Gastrocnemius medialis (tissue), 4 donors: ENCODE results near the gene KCNG4. TPM values are rescaled to one million over a fixed set of nuclear protein-coding genes. Genes with fewer than 3 reads are reported as not detected.

Experiments used
- ATAC-seq, 2 donors: fragments of 150-250 bp; one replicate each; pipeline ENCODE4 v1.9.1; 2016
- DNase-seq, 2 donors: peaks; one replicate each; pipeline ENCODE4 v3.0.0-alpha.2; 2019
- H3K27ac ChIP-seq, 4 donors: fragments of 200-600 bp; sonication (generic); 1 replicate in 1 of 4; 2 replicates in 3 of 4; pipeline ENCODE4 v1.5.1; 2016 to 2018; ENCODE audit warnings: mild to moderate bottlenecking in 2 of 4, moderate library complexity in 1 of 4
- H3K27me3 ChIP-seq, 3 donors: fragments of 200-600 bp; sonication (generic) in 2 of 3; 1 replicate in 1 of 3; 2 replicates in 2 of 3; pipeline versions ENCODE4 v1.5.1 to v1.6.0; 2016 to 2019; ENCODE audit warnings: mild to moderate bottlenecking in 1 of 3, moderate library complexity in 1 of 3
- H3K36me3 ChIP-seq, 2 donors: fragments of 200-600 bp; sonication (generic) in 1 of 2; one replicate each; pipeline ENCODE4 v1.5.1; 2017 to 2018
- H3K4me1 ChIP-seq, 2 donors: fragments of 200-600 bp; sonication (generic) in 1 of 2; one replicate each; pipeline ENCODE4 v1.5.1; 2016 to 2017; ENCODE audit warnings: mild to moderate bottlenecking in 2 of 2
- H3K4me3 ChIP-seq, 4 donors: fragments of 200-600 bp; sonication (generic) in 3 of 4; 1 replicate in 1 of 4; 2 replicates in 3 of 4; pipeline ENCODE4 v1.5.1; 2016 to 2019; ENCODE audit warnings: mild to moderate bottlenecking in 2 of 4
- H3K9me3 ChIP-seq, 3 donors: fragments of 200-600 bp; sonication (generic) in 2 of 3; 1 replicate in 1 of 3; 2 replicates in 2 of 3; pipeline ENCODE4 v1.5.1; 2016 to 2019
- POLR2A ChIP-seq, 2 donors: fragments of 450-650 bp; IDR thresholded peaks; one replicate each; pipeline ENCODE4 v1.6.1; 2017; ENCODE audit warnings: antibody characterized with exemption in 2 of 2, mild to moderate bottlenecking in 2 of 2, moderate library complexity in 2 of 2
- in situ Hi-C, 4 donors: fragments of 200-750 bp; cut with MboI; loops; one replicate each; pipeline versions ENCODE4 v1.15.0 to v1.8.0; 2017; ENCODE audit warnings: low sequenced_read_pairs in 4 of 4
- intact Hi-C: fragments of 100-400 bp; cut with DNase I; formaldehyde crosslinking; loops from one replicate; pipeline ENCODE4 v1.15.1; 2023; ENCODE audit warnings: low total_unique reads
- total RNA-seq, 4 donors: library from RNA; depleted of rRNA; stranded (reverse); fragments of >200 nt; gene quantifications; one replicate each; pipeline versions ENCODE4 v1.1.0 to v1.2.3, GENCODE V29; 2016
- TF ChIP-seq, protein P1 (sequence below), 5 experiments: fragments of 450-650 bp in 3 of 5; fragments of 200-600 bp in 2 of 5; sonication (generic) in 2 of 5; IDR thresholded peaks in 4 of 5; conservative IDR thresholded peaks in 1 of 5; 1 replicate in 4 of 5; 2 replicates in 1 of 5; pipeline ENCODE4 v1.5.1; 2016 to 2019; ENCODE audit warnings: antibody characterized with exemption in 5 of 5, mild to moderate bottlenecking in 3 of 5, moderate library complexity in 3 of 5

Gene KCNG4
- total RNA-seq, 4 donors from 2014 or later: not detected

DNA sequence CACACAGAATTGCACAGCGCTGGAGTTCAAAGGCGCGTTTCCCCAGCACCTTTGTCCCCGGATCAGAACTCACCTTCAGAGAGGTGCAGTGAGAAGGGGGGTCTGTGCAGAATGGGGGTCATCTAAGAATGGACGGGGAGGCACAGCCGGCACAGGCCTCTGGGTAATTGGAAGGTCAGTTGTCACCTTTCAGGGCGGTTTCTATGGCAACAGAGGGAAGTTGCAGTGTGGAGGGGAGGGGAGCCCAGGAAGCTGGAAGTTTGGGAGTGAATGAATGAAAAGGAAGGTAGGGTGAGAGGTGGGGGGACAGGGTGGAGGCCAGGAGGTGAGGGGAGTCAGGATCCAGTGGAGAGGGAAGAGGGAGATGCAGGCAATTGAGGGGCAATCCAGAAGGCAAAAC, 12.4 kb upstream of the KCNG4 start:
- in situ Hi-C loops: no loop called here
- ATAC-seq: no peak
- intact Hi-C loops: no loop called here
- TF ChIP-seq, protein P1, sequence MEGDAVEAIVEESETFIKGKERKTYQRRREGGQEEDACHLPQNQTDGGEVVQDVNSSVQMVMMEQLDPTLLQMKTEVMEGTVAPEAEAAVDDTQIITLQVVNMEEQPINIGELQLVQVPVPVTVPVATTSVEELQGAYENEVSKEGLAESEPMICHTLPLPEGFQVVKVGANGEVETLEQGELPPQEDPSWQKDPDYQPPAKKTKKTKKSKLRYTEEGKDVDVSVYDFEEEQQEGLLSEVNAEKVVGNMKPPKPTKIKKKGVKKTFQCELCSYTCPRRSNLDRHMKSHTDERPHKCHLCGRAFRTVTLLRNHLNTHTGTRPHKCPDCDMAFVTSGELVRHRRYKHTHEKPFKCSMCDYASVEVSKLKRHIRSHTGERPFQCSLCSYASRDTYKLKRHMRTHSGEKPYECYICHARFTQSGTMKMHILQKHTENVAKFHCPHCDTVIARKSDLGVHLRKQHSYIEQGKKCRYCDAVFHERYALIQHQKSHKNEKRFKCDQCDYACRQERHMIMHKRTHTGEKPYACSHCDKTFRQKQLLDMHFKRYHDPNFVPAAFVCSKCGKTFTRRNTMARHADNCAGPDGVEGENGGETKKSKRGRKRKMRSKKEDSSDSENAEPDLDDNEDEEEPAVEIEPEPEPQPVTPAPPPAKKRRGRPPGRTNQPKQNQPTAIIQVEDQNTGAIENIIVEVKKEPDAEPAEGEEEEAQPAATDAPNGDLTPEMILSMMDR (IDR thresholded peaks at IDR 0.05 in 4 of 5, conservative IDR thresholded peaks at IDR 0.05 in 1 of 5): no peak
- no peak for TF ChIP-seq POLR2A (IDR thresholded peaks at IDR 0.05)
- no peaks in the 10 kb centered on the region for H3K4me1 ChIP-seq
- no peaks in the 10 kb centered on the region for H3K27me3 ChIP-seq
- H3K27ac ChIP-seq: no peak overlapping the region
- DNase-seq: no peak
- H3K36me3 ChIP-seq: no peaks in the 10 kb centered on the region
- H3K9me3 ChIP-seq: no peaks in the 10 kb centered on the region
- no peak overlapping the region for H3K4me3 ChIP-seq

DNA sequence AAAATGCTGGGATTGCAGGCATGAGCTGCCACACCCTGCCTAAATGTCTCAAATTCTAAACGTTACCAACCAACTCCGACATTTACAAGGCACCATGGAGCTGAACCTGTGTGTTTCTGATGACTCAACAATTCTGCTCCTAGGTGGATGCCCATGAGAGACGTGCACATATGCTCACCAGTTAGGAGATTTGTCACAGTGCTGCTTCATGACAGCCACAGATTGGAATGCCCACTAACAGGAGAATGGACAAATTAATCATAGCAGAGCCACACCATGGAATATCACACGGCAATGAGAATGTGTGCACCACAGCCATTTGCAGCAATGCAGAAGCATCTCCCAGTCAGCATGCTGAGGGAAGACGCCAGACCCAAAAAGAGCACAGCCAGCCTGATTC, 8.0 kb upstream of the KCNG4 start:
- H3K9me3 ChIP-seq: no peaks in the 10 kb centered on the region
- H3K27ac ChIP-seq: no peak overlapping the region
- H3K4me1 ChIP-seq: no peaks in the 10 kb centered on the region
- no peaks in the 10 kb centered on the region for H3K27me3 ChIP-seq
- no peak for ATAC-seq
- H3K36me3 ChIP-seq: no peaks in the 10 kb centered on the region
- TF ChIP-seq, protein P1 (IDR thresholded peaks at IDR 0.05 in 4 of 5, conservative IDR thresholded peaks at IDR 0.05 in 1 of 5): no peak
- TF ChIP-seq POLR2A (IDR thresholded peaks at IDR 0.05): no peak
- intact Hi-C loops (no loop called here), in situ Hi-C loops (no loop called here)
- no peak overlapping the region for H3K4me3 ChIP-seq
- DNase-seq: no peak

DNA sequence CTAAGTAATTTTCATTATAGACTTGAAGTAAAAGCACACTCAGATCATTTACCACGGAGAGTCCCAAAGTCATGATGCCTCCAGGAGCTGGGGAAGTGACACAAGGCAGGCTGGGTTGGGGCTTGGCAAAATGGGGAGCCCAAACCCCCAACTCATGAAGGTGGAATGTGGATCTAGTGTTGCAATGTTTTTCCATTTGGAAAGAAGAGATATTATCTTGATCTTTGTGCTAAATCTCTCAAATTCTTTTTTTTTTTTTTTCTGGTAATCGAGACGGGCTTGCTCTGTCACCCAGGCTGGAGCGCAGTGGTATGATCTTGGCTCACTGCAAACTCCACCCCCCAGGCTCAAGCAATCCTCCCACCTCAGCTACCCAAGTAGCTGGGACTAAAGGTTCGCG, 7.5 kb upstream of the KCNG4 start:
- intact Hi-C loops: no loop called here
- Histone ChIP-seq H3K4me1 (no peaks in the 10 kb centered on the region), H3K4me3 (no peak overlapping the region), H3K27me3 (no peaks in the 10 kb centered on the region), H3K27ac (no peak overlapping the region), H3K36me3 (no peaks in the 10 kb centered on the region), H3K9me3 (no peaks in the 10 kb centered on the region)
- in situ Hi-C loops: no loop called here
- DNase-seq (no peak), ATAC-seq (no peak)
- no peak for TF ChIP-seq POLR2A (IDR thresholded peaks at IDR 0.05)
- TF ChIP-seq, protein P1 (IDR thresholded peaks at IDR 0.05 in 4 of 5, conservative IDR thresholded peaks at IDR 0.05 in 1 of 5): no peak

DNA sequence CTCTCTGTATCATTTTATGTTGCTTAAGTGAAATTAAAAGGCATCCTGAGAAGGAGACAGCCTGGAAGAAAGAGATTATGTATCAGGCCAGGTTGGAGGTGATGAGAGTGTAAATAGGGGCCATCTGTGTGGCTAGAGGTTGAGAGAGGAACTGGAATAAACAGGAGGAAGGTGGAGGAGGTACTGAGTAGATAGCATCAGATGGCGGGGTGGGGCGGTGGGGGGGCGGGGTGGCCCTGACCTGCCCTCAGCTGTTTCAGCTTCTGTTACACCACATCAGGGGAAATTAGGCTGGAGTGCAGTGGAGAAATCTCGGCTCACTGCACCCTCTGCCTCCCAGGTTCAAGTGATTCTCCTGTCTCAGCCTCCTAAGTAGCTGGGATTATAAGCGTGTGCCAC, 6.9 kb upstream of the KCNG4 start:
- DNase-seq: no peak
- in situ Hi-C loops: no loop called here
- no peak for TF ChIP-seq POLR2A (IDR thresholded peaks at IDR 0.05)
- TF ChIP-seq, protein P1 (IDR thresholded peaks at IDR 0.05 in 4 of 5, conservative IDR thresholded peaks at IDR 0.05 in 1 of 5): no peak
- no peaks in the 10 kb centered on the region for H3K4me1 ChIP-seq
- no peak for ATAC-seq
- no peak overlapping the region for H3K27ac ChIP-seq
- no peaks in the 10 kb centered on the region for H3K9me3 ChIP-seq
- H3K36me3 ChIP-seq: no peaks in the 10 kb centered on the region
- intact Hi-C loops: no loop called here
- no peak overlapping the region for H3K4me3 ChIP-seq
- no peaks in the 10 kb centered on the region for H3K27me3 ChIP-seq

DNA sequence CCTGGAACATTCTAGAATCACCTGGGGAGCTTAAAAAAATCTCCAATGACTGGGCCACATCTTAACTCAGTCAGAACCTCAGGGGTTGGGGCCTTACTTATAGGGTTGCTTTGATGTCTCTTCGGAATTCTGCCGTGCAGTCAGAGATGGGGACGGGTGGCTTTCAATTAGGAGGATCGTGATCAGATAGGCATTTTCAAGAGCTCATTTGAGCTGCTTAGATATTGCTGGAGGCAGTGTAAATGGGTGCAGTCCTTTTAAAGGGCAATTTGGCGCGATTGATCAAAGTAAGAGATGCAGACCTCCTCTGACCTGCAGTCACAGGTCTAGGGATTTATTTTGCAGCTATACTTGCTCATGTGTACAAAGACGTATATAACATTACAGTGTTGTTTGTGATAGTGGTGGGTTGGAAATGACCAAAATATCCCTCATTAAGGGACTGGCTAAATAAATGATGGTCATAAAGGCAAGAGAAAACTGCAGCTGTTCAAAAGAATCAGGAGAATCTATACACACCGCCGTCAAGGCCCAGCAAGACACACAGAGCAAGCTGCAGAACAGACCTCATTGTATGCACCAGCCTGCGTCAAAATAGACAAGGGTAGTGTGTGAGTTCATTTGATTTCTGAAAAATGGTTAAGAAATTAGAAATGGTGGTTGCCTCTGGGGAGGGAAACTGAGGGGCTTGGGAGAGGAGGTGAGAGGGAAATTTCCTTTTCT, 6.3 kb upstream of the KCNG4 start:
- Histone ChIP-seq H3K27me3 (no peaks in the 10 kb centered on the region), H3K4me3 (no peak overlapping the region), H3K36me3 (no peaks in the 10 kb centered on the region), H3K4me1 (no peaks in the 10 kb centered on the region), H3K9me3 (no peaks in the 10 kb centered on the region), H3K27ac (no peak overlapping the region)
- intact Hi-C loops: no loop called here
- no peak for DNase-seq
- no peak for TF ChIP-seq POLR2A (IDR thresholded peaks at IDR 0.05)
- TF ChIP-seq, protein P1 (IDR thresholded peaks at IDR 0.05 in 4 of 5, conservative IDR thresholded peaks at IDR 0.05 in 1 of 5): no peak
- ATAC-seq: no peak
- in situ Hi-C loops: no loop called here
